Fibroblast of lung (primary cell): ENCODE results near the gene STXBP6. TPM values are rescaled to one million over a fixed set of nuclear protein-coding genes. Genes with fewer than 3 reads are reported as not detected.

Experiments used
- DNase-seq, 2 donors: peaks; one replicate each; pipeline versions ENCODE4 v3.0.0 to v3.0.0-alpha.2; 2010; ENCODE audit warnings: low read depth in 2 of 2
- H2AFZ ChIP-seq: 2 replicates; pipeline ENCODE4 v1.5.1; 2012; ENCODE audit warnings: low read length, control low read depth, inconsistent platforms
- H3K27ac ChIP-seq: 2 replicates; pipeline ENCODE4 v1.5.1; 2011; ENCODE audit warnings: low read length, control low read depth; ENCODE audit not compliant: insufficient read depth
- H3K27me3 ChIP-seq: 2 replicates; pipeline ENCODE4 v1.5.1; 2011; ENCODE audit warnings: mild to moderate bottlenecking, low read length; ENCODE audit not compliant: control insufficient read depth, insufficient read depth
- H3K36me3 ChIP-seq: 2 replicates; pipeline ENCODE4 v1.5.1; 2011; ENCODE audit warnings: low read length; ENCODE audit not compliant: control insufficient read depth, insufficient read depth
- H3K4me1 ChIP-seq: 2 replicates; pipeline ENCODE4 v1.5.1; 2011; ENCODE audit warnings: low read length; ENCODE audit not compliant: control insufficient read depth, insufficient read depth; ENCODE audit errors: extremely low read depth
- H3K4me2 ChIP-seq: 2 replicates; pipeline ENCODE4 v1.5.1; 2011; ENCODE audit warnings: low read length, control low read depth; ENCODE audit not compliant: insufficient read depth; ENCODE audit errors: extremely low read depth
- H3K4me3 ChIP-seq, 4 experiments: fragments of 200-600 bp in 1 of 4; sonication (generic) in 1 of 4; replicated peaks in 1 of 4; 2 replicates each; pipeline ENCODE4 v1.5.1; 2011 to 2016; ENCODE audit warnings: low read length in 4 of 4, low read depth in 3 of 4, mild to moderate bottlenecking in 3 of 4, control low read depth in 2 of 4, inconsistent platforms in 1 of 4, mixed read lengths in 1 of 4; ENCODE audit not compliant: insufficient read depth in 1 of 4; ENCODE audit errors: control extremely low read depth in 1 of 4
- H3K79me2 ChIP-seq: 2 replicates; pipeline ENCODE4 v1.5.1; 2012; ENCODE audit warnings: mild to moderate bottlenecking, low read length, inconsistent platforms; ENCODE audit not compliant: control insufficient read depth, insufficient read depth
- H3K9ac ChIP-seq: 2 replicates; pipeline ENCODE4 v1.5.1; 2011; ENCODE audit warnings: mild to moderate bottlenecking, low read length, control low read depth; ENCODE audit not compliant: insufficient read depth
- H3K9me3 ChIP-seq: 2 replicates; pipeline ENCODE4 v1.5.1; 2012; ENCODE audit warnings: low read depth, low read length; ENCODE audit not compliant: control insufficient read depth, insufficient read depth
- H4K20me1 ChIP-seq: 2 replicates; pipeline ENCODE4 v1.5.1; 2011; ENCODE audit warnings: low read length; ENCODE audit not compliant: control insufficient read depth, insufficient read depth; ENCODE audit errors: extremely low read depth
- EZH2 ChIP-seq: IDR thresholded peaks from 2 replicates; pipeline ENCODE4 v1.5.1; 2012; ENCODE audit warnings: low read length, control low read depth, mild to moderate bottlenecking; ENCODE audit errors: missing control alignments
- polyA plus RNA-seq, 2 donors: library from polyadenylated mRNA; depleted of rRNA in 1 of 2; stranded (reverse) in 1 of 2; unstranded in 1 of 2; fragments of >200 nt; gene quantifications; 2 replicates each; pipeline ENCODE4 v1.2.1, GENCODE V29; 2011 to 2012; ENCODE audit warnings: missing spikeins in 1 of 2
- total RNA-seq: library from RNA; depleted of rRNA; stranded (reverse); fragments of >200 nt; gene quantifications from 2 replicates; pipeline ENCODE4 v1.2.1, GENCODE V29; 2014
- TF ChIP-seq, protein P1 (sequence below), 2 donors: IDR thresholded peaks in 1 of 2; conservative IDR thresholded peaks in 1 of 2; 1 replicate in 1 of 2; 2 replicates in 1 of 2; pipeline ENCODE4 v1.5.1; 2011 to 2012; ENCODE audit warnings: low read length in 2 of 2, control low read depth in 1 of 2, inconsistent platforms in 1 of 2, low read depth in 1 of 2, mild to moderate bottlenecking in 1 of 2

Gene STXBP6
- total and polyA plus RNA-seq, 2 donors (not counting 1 experiment from before 2014, with no cell fraction given), result 4.5 to 17.8 TPM

GRCh38 chr14:24894583-24895242, 155.2 kb downstream of the STXBP6 start:
- H3K9me3 ChIP-seq, result no peaks in the 10 kb centered on the region
- H3K4me3 ChIP-seq, result no peak overlapping the region
- no peaks in the 10 kb centered on the region for H3K27me3 ChIP-seq
- DNase-seq, result no peak
- no peaks in the 10 kb centered on the region for H3K79me2 ChIP-seq
- H3K36me3 ChIP-seq, result no peaks in the 10 kb centered on the region
- no peaks in the 10 kb centered on the region for H3K4me1 ChIP-seq
- no peak overlapping the region for H3K9ac ChIP-seq
- H3K27ac ChIP-seq, result no peak overlapping the region
- no peak overlapping the region for H2AFZ ChIP-seq
- no peak overlapping the region for H3K4me2 ChIP-seq
- no peak for TF ChIP-seq EZH2
- TF ChIP-seq, protein P1, sequence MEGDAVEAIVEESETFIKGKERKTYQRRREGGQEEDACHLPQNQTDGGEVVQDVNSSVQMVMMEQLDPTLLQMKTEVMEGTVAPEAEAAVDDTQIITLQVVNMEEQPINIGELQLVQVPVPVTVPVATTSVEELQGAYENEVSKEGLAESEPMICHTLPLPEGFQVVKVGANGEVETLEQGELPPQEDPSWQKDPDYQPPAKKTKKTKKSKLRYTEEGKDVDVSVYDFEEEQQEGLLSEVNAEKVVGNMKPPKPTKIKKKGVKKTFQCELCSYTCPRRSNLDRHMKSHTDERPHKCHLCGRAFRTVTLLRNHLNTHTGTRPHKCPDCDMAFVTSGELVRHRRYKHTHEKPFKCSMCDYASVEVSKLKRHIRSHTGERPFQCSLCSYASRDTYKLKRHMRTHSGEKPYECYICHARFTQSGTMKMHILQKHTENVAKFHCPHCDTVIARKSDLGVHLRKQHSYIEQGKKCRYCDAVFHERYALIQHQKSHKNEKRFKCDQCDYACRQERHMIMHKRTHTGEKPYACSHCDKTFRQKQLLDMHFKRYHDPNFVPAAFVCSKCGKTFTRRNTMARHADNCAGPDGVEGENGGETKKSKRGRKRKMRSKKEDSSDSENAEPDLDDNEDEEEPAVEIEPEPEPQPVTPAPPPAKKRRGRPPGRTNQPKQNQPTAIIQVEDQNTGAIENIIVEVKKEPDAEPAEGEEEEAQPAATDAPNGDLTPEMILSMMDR (conservative IDR thresholded peaks at IDR 0.05 in 1 of 2, IDR thresholded peaks at IDR 0.05 in 1 of 2; ENCODE audit: low read depth in 1 of 2, low read length in 2 of 2), result no peak
- no peaks in the 10 kb centered on the region for H4K20me1 ChIP-seq

DNA sequence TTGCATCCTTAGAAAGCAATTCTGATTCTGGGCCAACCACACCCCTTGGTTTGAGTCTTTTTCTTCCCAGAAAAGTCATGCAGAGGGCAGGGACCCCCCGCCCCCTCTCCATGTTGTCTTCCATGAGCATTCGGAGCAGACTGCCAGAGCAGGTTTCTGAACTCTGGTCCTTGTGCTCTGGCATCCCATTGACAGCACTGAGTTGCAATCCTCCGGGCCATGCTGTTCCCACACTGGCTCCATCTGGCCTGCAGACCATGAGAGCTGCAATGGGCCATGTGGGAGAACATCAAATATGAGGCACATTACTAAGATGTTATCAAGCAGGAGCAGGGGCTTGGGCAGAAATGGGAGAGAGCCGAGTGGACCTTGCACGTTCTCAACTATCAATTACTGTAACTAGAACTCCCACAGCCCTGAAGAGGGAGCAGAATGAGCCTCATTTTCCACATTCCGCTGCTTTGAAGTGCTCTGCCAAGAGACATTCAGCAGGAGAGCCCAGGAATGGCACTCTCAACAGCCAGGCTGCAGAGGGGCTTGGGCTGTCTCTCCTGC, 157.4 kb downstream of the STXBP6 start:
- H3K4me2 ChIP-seq, result no peak overlapping the region
- H3K9ac ChIP-seq, result no peak overlapping the region
- no peaks in the 10 kb centered on the region for H3K27me3 ChIP-seq
- H4K20me1 ChIP-seq, result no peaks in the 10 kb centered on the region
- H3K79me2 ChIP-seq, result no peaks in the 10 kb centered on the region
- H3K4me1 ChIP-seq, result no peaks in the 10 kb centered on the region
- H3K9me3 ChIP-seq, result no peaks in the 10 kb centered on the region
- H3K4me3 ChIP-seq, result no peak overlapping the region
- H3K36me3 ChIP-seq, result no peaks in the 10 kb centered on the region
- H2AFZ ChIP-seq, result no peak overlapping the region
- no peak overlapping the region for H3K27ac ChIP-seq
- DNase-seq, result no peak
- no peak for TF ChIP-seq EZH2
- TF ChIP-seq, protein P1 (conservative IDR thresholded peaks at IDR 0.05 in 1 of 2, IDR thresholded peaks at IDR 0.05 in 1 of 2; ENCODE audit: low read depth in 1 of 2, low read length in 2 of 2), result no peak

DNA sequence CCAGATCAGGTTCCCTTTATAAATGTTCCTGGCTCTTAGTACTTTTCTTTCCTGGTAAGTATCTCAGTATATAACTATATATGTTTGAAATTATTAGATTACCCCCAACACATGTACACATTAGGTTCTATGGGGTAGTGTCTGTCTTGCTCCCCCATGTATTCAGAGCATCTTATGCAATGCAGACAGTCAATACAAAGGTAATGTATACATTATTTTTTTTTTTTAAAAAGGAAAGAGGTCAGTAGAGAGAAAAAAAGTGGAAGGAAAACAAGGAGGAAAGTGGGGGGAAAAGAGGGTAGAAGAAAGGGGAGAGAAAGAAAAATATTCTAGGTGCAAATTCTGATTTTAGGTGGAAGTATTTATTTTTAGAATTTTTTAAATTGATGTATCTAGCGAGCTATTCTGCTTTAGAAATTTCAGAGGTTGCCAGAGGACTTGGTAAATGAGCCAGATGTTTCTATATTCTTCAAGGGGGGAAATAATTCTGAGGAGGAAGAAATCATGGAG, 157.9 kb downstream of the STXBP6 start:
- Histone ChIP-seq H2AFZ (no peak overlapping the region), H3K27ac (no peak overlapping the region), H3K36me3 (no peaks in the 10 kb centered on the region), H3K9me3 (no peaks in the 10 kb centered on the region), H3K4me2 (no peak overlapping the region), H3K9ac (no peak overlapping the region), H4K20me1 (no peaks in the 10 kb centered on the region), H3K79me2 (no peaks in the 10 kb centered on the region), H3K4me3 (no peak overlapping the region), H3K27me3 (no peaks in the 10 kb centered on the region), H3K4me1 (no peaks in the 10 kb centered on the region)
- TF ChIP-seq, protein P1 (conservative IDR thresholded peaks at IDR 0.05 in 1 of 2, IDR thresholded peaks at IDR 0.05 in 1 of 2; ENCODE audit: low read depth in 1 of 2, low read length in 2 of 2), result no peak
- no peak for TF ChIP-seq EZH2
- no peak for DNase-seq
